PC-9 (cell line): ENCODE data around the gene PRKCH. TPM values are rescaled to one million over a fixed set of nuclear protein-coding genes. Genes with fewer than 3 reads are reported as not detected.

Source experiments
- BruUV-seq: library from RNA; stranded (reverse); fragments of 400-500 nt; replicated peaks from 2 replicates; lab custom pipeline; 2021; lab: Mats Ljungman, UMichigan
- CTCF ChIA-PET: fragments of 300-600 bp; sonication (Branson Sonifier 250); formaldehyde crosslinking; loops from one replicate; lab custom pipeline; 2022; ENCODE audit warnings: antibody characterized with exemption; lab: Charles Lee
- POLR2A ChIA-PET: fragments of 300-600 bp; sonication (Branson Sonifier 250); formaldehyde crosslinking; loops from one replicate; lab custom pipeline; 2022; ENCODE audit warnings: antibody characterized with exemption; ENCODE audit not compliant: unreplicated experiment; lab: Charles Lee
- DNase-seq, 2 experiments: peaks; one replicate each; pipeline versions ENCODE4 v3.0.0 to v3.0.0-alpha.2; 2015 to 2022; ENCODE audit warnings: mixed read lengths in 1 of 2
- H2AFZ ChIP-seq: fragments of 200-600 bp; sonication (generic); 2 replicates; pipeline ENCODE4 v1.8.1; 2017; ENCODE audit warnings: antibody characterized with exemption
- H3F3A ChIP-seq: fragments of 200-600 bp; sonication (generic); 2 replicates; pipeline ENCODE4 v1.8.1; 2017; ENCODE audit warnings: antibody characterized with exemption, mild to moderate bottlenecking, low read depth; ENCODE audit not compliant: insufficient read depth
- H3K27ac ChIP-seq: fragments of 200-600 bp; sonication (generic); 2 replicates; pipeline ENCODE4 v1.6.1; 2016; ENCODE audit warnings: mixed run types
- H3K27me3 ChIP-seq: fragments of 200-600 bp; sonication (generic); 2 replicates; pipeline ENCODE4 v1.6.1; 2016; ENCODE audit warnings: low read depth, mixed run types; ENCODE audit not compliant: insufficient read depth
- H3K36me3 ChIP-seq: fragments of 200-600 bp; sonication (generic); 2 replicates; pipeline ENCODE4 v1.6.1; 2016; ENCODE audit warnings: low read depth, mixed run types
- H3K4me1 ChIP-seq: fragments of 200-600 bp; sonication (generic); replicated peaks from 2 replicates; pipeline ENCODE4 v1.6.1; 2016; ENCODE audit warnings: mixed run types; ENCODE audit not compliant: insufficient read depth
- H3K4me2 ChIP-seq: fragments of 200-600 bp; sonication (generic); 2 replicates; pipeline ENCODE4 v1.6.1; 2017; ENCODE audit warnings: mixed run types
- H3K4me3 ChIP-seq: fragments of 200-600 bp; sonication (generic); 2 replicates; pipeline ENCODE4 v1.6.1; 2016; ENCODE audit warnings: mixed run types
- H3K79me2 ChIP-seq: fragments of 200-600 bp; sonication (generic); 2 replicates; pipeline ENCODE4 v1.6.1; 2017; ENCODE audit warnings: low read depth, mixed run types
- H3K9me2 ChIP-seq: fragments of 200-600 bp; sonication (generic); 2 replicates; pipeline ENCODE4 v1.8.1; 2017; ENCODE audit warnings: mild to moderate bottlenecking; ENCODE audit not compliant: insufficient read depth
- H3K9me3 ChIP-seq: fragments of 200-600 bp; sonication (generic); 2 replicates; pipeline ENCODE4 v1.8.1; 2016; ENCODE audit warnings: low read depth; ENCODE audit not compliant: insufficient read depth
- H4K20me1 ChIP-seq: fragments of 200-600 bp; sonication (generic); 2 replicates; pipeline ENCODE4 v1.8.1; 2017; ENCODE audit not compliant: insufficient read depth
- EZH2 ChIP-seq: fragments of 200-600 bp; sonication (generic); IDR thresholded peaks from 2 replicates; pipeline ENCODE4 v1.8.0; 2017; ENCODE audit warnings: antibody characterized with exemption, low read depth
- intact Hi-C: fragments of 100-400 bp; cut with micrococcal nuclease; formaldehyde crosslinking; loops from one replicate; pipeline ENCODE4 v1.10.0; 2022; ENCODE audit not compliant: unreplicated experiment
- total RNA-seq: library from RNA; stranded (reverse); gene quantifications from 2 replicates; pipeline ENCODE4 v1.2.3, GENCODE V29; 2021
- TF ChIP-seq, protein P1 (sequence below): fragments of 200-600 bp; sonication (generic); conservative IDR thresholded peaks from 2 replicates; pipeline ENCODE4 v1.6.1; 2017; ENCODE audit warnings: mixed run types, antibody characterized with exemption, mild to moderate bottlenecking, moderate library complexity

Gene PRKCH
- total RNA-seq, 1 experiment from 2014 or later, result 32.4 TPM

DNA sequence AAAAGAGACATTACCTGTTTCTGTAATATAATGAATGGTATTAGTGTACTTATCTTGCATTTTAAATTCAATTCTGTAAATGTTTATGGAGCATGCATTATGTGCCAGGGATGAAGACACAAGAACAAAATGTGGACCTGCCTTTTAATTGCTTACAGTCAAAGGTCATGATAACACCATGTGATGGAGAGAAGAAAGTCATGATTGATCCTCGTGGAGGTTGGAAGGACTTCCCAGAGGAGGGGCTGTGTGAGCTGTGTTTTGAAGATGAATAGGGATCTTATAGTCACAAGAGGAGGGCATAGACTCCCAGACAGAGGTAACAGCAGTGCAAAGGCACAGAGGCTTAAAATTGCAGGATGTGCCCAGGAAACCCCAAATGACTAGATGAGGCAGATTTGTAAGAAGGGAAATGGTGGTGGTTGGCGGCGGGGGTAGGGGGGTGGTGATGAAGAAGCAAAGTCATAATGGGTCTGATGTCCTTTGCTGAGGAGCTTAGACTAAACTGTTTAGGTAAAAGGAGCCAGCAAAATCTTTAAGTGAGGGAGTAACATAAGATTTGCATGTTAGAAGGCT is 151.5 kb downstream of the PRKCH start:
- no peaks in the 10 kb centered on the region; the same call in 1 of the 2 replicates for H3K9me2 ChIP-seq
- no peaks in the 10 kb centered on the region for H3K27me3 ChIP-seq
- TF ChIP-seq EZH2, result no peak
- TF ChIP-seq, protein P1, sequence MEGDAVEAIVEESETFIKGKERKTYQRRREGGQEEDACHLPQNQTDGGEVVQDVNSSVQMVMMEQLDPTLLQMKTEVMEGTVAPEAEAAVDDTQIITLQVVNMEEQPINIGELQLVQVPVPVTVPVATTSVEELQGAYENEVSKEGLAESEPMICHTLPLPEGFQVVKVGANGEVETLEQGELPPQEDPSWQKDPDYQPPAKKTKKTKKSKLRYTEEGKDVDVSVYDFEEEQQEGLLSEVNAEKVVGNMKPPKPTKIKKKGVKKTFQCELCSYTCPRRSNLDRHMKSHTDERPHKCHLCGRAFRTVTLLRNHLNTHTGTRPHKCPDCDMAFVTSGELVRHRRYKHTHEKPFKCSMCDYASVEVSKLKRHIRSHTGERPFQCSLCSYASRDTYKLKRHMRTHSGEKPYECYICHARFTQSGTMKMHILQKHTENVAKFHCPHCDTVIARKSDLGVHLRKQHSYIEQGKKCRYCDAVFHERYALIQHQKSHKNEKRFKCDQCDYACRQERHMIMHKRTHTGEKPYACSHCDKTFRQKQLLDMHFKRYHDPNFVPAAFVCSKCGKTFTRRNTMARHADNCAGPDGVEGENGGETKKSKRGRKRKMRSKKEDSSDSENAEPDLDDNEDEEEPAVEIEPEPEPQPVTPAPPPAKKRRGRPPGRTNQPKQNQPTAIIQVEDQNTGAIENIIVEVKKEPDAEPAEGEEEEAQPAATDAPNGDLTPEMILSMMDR, result peak; percentile 25; the same call in 1 of the 2 replicates
- BruUV-seq, result no TSS peak
- no peak for DNase-seq
- H3K4me2 ChIP-seq, result peak overlapping the region; percentile 67
- H3K9me3 ChIP-seq, result no peaks in the 10 kb centered on the region
- ChIA-PET CTCF (no interaction called here), POLR2A (no interaction called here)
- no peaks in the 10 kb centered on the region for H4K20me1 ChIP-seq
- peaks cover 63% of the 10 kb centered on the region for H3K79me2 ChIP-seq
- no peaks in the 10 kb centered on the region for H3K36me3 ChIP-seq
- H3F3A ChIP-seq, result peaks cover 55% of the 10 kb centered on the region
- H3K4me1 ChIP-seq, result peaks cover 72% of the 10 kb centered on the region
- H3K27ac ChIP-seq, result peak overlapping the region; percentile 89
- peak overlapping the region; percentile 10; the same call in 1 of the 2 replicates for H3K4me3 ChIP-seq
- no peak overlapping the region for H2AFZ ChIP-seq
- intact Hi-C loops, result loop anchor here (1.0 to 2.0 kb wide), 7 partner anchors 42 to 278 kb away; partner anchors contain the start of gene HIF1A

DNA sequence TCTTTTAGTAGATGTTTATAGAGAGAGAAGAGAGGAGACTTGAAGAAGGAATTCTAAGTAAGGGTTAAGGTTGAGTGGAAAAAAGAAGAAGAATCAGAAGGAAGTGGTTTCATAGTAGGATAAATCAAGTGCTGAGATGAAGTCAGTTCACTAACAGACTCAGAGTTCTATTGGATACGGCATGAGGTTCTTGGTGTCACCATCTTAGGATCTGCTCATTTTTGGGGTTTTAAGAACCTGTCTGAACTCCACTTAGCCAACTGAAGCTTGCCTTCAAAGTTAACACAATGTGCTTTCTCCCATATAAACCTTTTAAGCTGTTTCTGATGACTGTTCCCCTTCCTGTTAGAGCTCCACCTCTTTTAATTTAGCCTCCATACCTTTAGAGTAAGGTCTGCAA is 152.6 kb downstream of the PRKCH start:
- no peak overlapping the region for H2AFZ ChIP-seq
- no peak overlapping the region for H3K4me3 ChIP-seq
- H4K20me1 ChIP-seq, result no peaks in the 10 kb centered on the region
- H3K4me2 ChIP-seq, result no peak overlapping the region
- TF ChIP-seq, protein P1, result no peak
- no peak for TF ChIP-seq EZH2
- peaks cover 83% of the 10 kb centered on the region for H3K4me1 ChIP-seq
- H3K9me3 ChIP-seq, result no peaks in the 10 kb centered on the region
- ChIA-PET CTCF (no interaction called here), POLR2A (no interaction called here)
- peak overlapping the region; percentile 89; the same call in 1 of the 2 replicates for H3K27ac ChIP-seq
- no peaks in the 10 kb centered on the region for H3K27me3 ChIP-seq
- no TSS peak for BruUV-seq
- DNase-seq, result no peak
- no peaks in the 10 kb centered on the region for H3K36me3 ChIP-seq
- peaks cover 60% of the 10 kb centered on the region for H3K79me2 ChIP-seq
- H3K9me2 ChIP-seq, result no peaks in the 10 kb centered on the region; the same call in 1 of the 2 replicates
- intact Hi-C loops, result no loop called here
- peaks cover 64% of the 10 kb centered on the region for H3F3A ChIP-seq

GRCh38 chr14:61474701-61475100 is 153.3 kb downstream of the PRKCH start:
- CTCF ChIA-PET, result no interaction called here
- no peaks in the 10 kb centered on the region for H3K36me3 ChIP-seq
- H3K27ac ChIP-seq, result peak overlapping the region; percentile 94; the same call in 1 of the 2 replicates

More at GRCh38 chr14:61474701-61475100, 153.3 kb downstream of the PRKCH start:
- intact Hi-C loops, result loop anchor here (1.0 kb wide), 1 partner anchor 256 kb away; no protein-coding TSS in a partner anchor
- Histone ChIP-seq H3K27me3 (no peaks in the 10 kb centered on the region), H3K4me3 (no peak overlapping the region), H4K20me1 (no peaks in the 10 kb centered on the region), H3K79me2 (peaks cover 63% of the 10 kb centered on the region), H3K4me1 (peaks cover 90% of the 10 kb centered on the region), H3K9me3 (no peaks in the 10 kb centered on the region), H3K9me2 (no peaks in the 10 kb centered on the region; the same call in 1 of the 2 replicates), H3K4me2 (no peak overlapping the region), H2AFZ (no peak overlapping the region), H3F3A (peaks cover 70% of the 10 kb centered on the region)
- TF ChIP-seq, protein P1, result no peak
- no peak for TF ChIP-seq EZH2
- no TSS peak for BruUV-seq
- no peak for DNase-seq
- POLR2A ChIA-PET, result no interaction called here
